Measurements from ENCODE around the gene TSPYL6. TPM values are rescaled to one million over a fixed set of nuclear protein-coding genes. Genes with fewer than 3 reads are reported as not detected.
A peak's percentile ranks its signal among the peaks of the same experiment; 100 is the strongest.

Gene TSPYL6
- total RNA-seq, 4 donors from 2014 or later = 0.31 TPM; not detected in 3

DNA sequence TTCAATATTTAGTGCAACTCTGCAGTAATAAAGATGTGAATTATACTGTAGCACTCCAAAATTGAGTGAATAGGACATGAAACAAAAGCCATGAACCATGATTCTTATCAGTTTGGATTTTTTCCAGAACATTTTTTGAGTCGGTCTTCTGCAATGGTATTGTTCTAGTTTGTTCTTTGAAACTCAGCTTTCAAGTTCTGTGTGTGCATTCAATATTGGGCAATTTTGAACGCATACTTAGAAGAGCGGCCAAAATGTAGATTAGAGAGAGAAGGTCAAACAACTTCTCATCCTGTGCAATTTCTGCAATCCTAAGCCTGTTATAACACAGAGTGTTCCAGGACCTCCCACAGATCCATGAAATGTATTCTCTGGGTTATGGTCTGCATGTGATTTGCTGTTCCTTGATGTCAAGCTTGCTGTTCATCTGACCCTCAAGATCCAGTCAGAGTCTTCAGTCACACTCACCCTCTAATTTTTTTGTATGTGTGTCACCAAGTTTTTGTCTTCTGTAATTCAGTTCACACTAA, 48.3 kb downstream of the TSPYL6 start:
- H3K27ac ChIP-seq = peak overlapping the region; percentile 19 to 65 (median 45)
- ATAC-seq = no peak
- WGBS, 2 donors (ENCODE audit: low coverage in 1 of 2) = 44 to 79% methylated on average over 3 of the region's 3 CpGs

GRCh38 chr2:54206596-54206995, 49.4 kb downstream of the TSPYL6 start:
- no peaks in the 10 kb centered on the region for H3K9me3 ChIP-seq
- ATAC-seq = no peak
- 4 to 11% methylated on average over 2 of the region's 2 CpGs for WGBS, 2 donors (ENCODE audit: low coverage in 1 of 2)
- H3K36me3 ChIP-seq = no peaks in the 10 kb centered on the region
- H3K4me1 ChIP-seq = peaks cover 5 to 35% (median 15%) of the 10 kb centered on the region in 3 donors
- H3K27me3 ChIP-seq = no peaks in the 10 kb centered on the region
- no peak overlapping the region for H3K4me3 ChIP-seq
- TF ChIP-seq CTCF (IDR thresholded peaks at IDR 0.05) (peak; percentile 66 to 84 (median 76)), POLR2AphosphoS5 (IDR thresholded peaks at IDR 0.05) (no peak)
- H3K27ac ChIP-seq = no peak overlapping the region

More for the DNA sequence above, 48.3 kb downstream of the TSPYL6 start:
- Histone ChIP-seq H3K9me3 (no peaks in the 10 kb centered on the region), H3K36me3 (no peaks in the 10 kb centered on the region), H3K4me1 (peaks cover 8 to 45% (median 22%) of the 10 kb centered on the region in 3 donors), H3K27me3 (no peaks in the 10 kb centered on the region), H3K4me3 (no peak overlapping the region)
- TF ChIP-seq POLR2A (IDR thresholded peaks at IDR 0.05) (no peak), EP300 (IDR thresholded peaks at IDR 0.05) (no peak), POLR2AphosphoS5 (IDR thresholded peaks at IDR 0.05) (no peak), CTCF (IDR thresholded peaks at IDR 0.05) (no peak)

- Histone ChIP-seq H3K27me3 (no peaks in the 10 kb centered on the region), H3K4me3 (no peak overlapping the region), H3K4me1 (peaks cover 3 to 31% (median 12%) of the 10 kb centered on the region in 3 donors), H3K9me3 (no peaks in the 10 kb centered on the region), H3K36me3 (no peaks in the 10 kb centered on the region), H3K27ac (no peak overlapping the region)
- no peak for ATAC-seq
- no peak for TF ChIP-seq EP300 (IDR thresholded peaks at IDR 0.05)
- TF ChIP-seq POLR2A (IDR thresholded peaks at IDR 0.05) = no peak
- TF ChIP-seq CTCF (IDR thresholded peaks at IDR 0.05) = no peak
- TF ChIP-seq POLR2AphosphoS5 (IDR thresholded peaks at IDR 0.05) = no peak
- 80 to 93% methylated on average over 1 to 2 of the region's 2 CpGs for WGBS, 2 donors (ENCODE audit: low coverage in 1 of 2)
These were observed 51.6 kb downstream of the TSPYL6 start for GRCh38 chr2:54204476-54204875.

Other genes starting within 250 kb of the TSPYL6 start
- 10 to 100 TPM; 12.8 to 40.5 (median 16.9) TPM for gene ACYP2, start 140.6 kb downstream of the TSPYL6 start, total RNA-seq
- gene SPTBN1, start 200.1 kb upstream of the TSPYL6 start, total RNA-seq = 100 to 1,000 TPM; 353 to 606 (median 498) TPM